Activated gamma-delta T cell (primary cell): Measurements from ENCODE around the gene HDDC2.

ENCODE experiments used
- DNase-seq: peaks from one replicate; lab custom pipeline; 2025; lab: John Stamatoyannopoulos, UW
- total RNA-seq, 2 donors: gene quantifications; one replicate each; lab custom pipeline; 2026; lab: John Stamatoyannopoulos, UW

The HDDC2 gene, protein sequence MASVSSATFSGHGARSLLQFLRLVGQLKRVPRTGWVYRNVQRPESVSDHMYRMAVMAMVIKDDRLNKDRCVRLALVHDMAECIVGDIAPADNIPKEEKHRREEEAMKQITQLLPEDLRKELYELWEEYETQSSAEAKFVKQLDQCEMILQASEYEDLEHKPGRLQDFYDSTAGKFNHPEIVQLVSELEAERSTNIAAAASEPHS
- total RNA-seq, result 21.0 to 29.5 reads per million in 2 donors

DNA sequence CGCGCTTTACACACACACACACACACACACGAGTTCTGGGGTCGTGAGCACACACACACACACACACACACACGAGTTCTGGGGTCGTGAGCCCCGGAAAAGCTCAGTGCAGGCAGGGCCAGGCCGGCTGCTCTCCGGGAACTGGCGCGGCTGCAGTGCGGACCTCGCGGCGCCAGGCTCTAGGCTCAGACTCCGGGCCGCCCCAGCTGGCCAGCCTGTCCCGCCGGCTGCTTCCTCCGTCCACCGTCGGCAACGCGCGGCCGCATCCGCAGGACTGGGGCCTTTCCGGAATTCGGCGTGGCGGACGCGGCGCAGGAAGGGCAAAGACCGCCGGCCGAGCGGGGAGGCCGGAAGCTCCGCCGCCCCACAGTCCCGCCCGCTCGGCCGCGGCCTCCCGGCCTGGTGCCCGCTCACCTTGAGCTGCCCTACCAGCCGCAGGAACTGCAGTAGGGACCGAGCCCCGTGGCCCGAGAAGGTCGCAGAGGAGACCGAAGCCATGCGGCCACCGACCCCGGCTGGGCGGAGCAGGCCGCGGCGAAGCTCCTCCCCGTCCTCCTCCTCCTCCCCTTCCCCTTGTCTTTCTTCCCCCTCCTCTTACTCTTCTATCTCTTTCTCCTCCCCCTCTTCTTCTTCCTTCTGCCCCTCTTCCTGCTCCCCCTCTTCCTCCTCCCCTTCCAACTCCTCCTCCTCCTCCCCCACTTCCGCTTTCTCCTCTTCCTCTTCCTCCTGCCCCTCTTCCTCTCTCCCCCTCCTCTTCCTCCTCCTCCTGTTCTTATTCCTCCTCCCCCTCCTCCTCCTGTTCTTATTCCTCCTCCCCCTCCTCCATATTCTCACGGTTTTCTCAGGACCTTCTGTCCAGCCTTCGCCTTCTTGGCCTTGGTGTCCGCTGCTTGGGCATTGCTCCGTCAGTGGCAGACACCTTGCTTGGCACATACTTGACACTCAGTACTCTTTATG is at the start of gene HDDC2:
HDDC2 (minus strand) TSS at position 533 of the 957 bp plus-strand sequence; CDS start at position 498, 35 bp downstream.
- peak; percentile 36 for DNase-seq

- no peak for DNase-seq
Measured at GRCh38 chr6:125346926-125347563, 45.3 kb upstream of the HDDC2 start.

DNA sequence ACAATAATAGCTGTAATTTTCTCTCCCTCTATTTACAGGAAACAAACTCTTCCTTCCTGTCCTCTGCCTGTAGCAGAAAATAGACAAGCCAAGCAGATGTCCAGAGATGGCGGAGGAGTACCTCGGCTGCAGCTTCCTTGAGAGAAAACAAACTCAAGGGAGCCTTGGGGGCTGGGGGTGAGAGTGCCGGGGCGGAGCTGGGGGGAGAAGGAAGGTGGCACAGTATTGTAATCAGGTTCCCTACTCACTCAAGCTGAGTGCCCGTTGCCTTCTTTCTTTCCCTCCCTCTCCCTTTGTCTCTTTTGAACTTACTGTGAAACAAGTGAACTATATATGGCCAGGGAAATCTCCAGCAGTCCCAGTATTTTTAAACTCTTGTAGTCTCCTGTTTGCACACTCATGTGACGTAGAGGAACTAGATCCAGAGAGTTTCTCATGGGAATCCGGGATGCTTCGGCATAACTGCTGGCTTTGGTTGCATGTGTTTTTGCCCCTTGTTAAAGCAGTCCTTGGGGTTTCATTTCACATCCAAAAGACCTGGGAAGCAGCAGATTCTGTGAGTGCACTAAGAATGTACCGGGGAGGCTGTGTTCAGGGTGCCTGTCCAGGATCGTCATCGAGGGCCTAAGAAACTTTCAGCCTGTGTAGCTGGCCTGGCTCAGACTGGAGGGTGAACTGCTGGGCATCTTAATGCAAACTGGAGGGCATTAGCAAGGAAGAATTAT is 44.6 kb upstream of the HDDC2 start:
- no peak for DNase-seq

GRCh38 chr6:125341460-125341859 is 39.7 kb upstream of the HDDC2 start:
- DNase-seq, result no peak

GRCh38 chr6:125340991-125341390 is 39.2 kb upstream of the HDDC2 start:
- no peak for DNase-seq

GRCh38 chr6:125340175-125340835 is 38.5 kb upstream of the HDDC2 start:
- DNase-seq, result no peak

DNA sequence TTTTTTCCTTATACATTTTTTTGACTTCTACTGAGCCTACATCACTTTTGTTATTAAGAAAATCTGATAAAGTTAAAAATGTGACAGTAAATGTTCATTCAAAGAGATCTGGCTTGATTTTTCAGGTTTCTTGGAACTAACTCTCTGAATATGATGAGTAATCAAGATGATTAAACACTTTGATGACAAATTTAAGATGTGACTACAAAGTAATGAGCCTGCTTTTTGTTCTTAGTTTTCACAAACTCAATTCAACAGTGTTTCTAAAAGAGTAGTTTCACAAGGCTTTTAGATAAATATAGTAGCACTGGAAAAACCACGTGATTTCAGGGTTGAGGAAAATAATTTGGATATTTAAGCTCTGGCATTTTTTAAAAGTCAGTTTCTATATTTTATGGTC is 37.9 kb upstream of the HDDC2 start:
- DNase-seq, result no peak

DNA sequence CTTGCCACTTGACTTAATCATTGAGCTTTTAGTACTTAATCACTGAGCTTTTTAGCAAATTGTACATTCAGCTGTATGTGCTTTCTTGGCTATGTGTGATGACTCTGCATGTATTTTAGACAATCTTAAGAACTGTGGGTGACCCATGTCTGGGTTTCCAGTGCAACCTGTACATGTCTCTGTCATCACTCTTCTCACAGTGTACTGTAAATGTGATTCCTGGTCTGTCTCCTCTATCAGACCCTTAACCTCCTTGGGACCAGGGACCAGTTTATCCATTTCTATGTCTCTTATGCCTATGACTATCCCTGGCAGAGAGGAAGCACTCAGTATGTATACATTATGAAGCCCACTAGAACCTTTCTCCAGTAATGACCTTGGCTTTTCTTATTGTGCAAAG is 36.6 kb upstream of the HDDC2 start:
- DNase-seq, result no peak

DNA sequence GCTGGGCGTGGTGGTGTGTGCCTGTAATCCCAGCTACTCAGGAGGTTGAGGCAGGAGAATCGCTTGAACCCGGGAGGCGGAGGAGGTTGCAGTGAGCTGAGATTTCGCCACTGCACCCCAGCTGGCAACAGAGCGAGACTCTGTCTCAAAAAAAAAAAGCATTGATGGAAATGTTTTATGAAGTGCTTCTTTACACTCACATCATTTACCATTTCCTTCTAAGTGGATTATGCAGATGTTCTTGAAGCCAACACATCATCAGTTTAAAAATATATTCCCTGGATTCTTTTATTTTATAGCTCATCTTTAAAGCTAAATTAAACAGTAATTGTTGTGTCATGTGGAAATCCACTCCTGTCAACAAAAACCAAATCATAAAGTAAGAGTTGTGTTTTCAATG is 35.9 kb upstream of the HDDC2 start:
- no peak for DNase-seq

DNA sequence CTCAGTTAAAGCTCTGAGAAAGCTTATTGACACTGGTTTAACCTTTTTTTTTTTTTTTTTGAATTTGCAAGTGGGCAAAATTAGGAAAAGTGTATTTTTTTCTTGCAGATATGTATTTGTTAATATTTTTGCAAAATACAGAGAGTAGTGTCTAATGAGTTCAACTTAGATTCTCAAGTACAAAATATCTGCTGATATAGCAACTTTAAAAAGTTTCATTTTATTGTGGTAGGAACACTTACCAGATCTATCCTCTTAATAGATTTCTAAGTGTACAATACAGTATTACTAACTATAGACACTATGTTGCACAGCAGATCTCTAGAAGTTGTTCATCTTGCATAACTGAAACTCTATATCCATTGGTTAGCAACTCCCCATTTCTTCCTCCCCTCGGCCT is 30.9 kb upstream of the HDDC2 start:
- DNase-seq, result no peak

- DNase-seq, result no peak
Measured at GRCh38 chr6:125325586-125325985, 23.8 kb upstream of the HDDC2 start.

DNA sequence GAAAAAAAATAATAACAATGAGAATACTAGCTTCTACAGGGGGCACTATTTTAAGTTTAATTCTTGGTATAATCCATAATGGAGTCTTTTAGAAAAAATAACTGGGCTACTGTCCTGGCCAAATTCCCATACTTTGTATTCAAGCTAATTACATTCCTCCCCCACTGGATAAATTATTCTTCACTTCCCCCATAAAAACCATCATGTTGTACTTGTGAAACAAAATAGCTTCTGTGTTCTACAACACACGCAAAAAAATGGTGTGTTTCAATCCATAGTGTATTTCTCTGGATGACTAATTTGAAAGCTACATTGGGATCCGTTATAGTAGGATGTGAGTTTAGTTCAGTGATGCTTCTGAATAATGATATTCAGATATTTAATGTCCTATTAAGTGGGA is 21.6 kb upstream of the HDDC2 start:
- no peak for DNase-seq

DNA sequence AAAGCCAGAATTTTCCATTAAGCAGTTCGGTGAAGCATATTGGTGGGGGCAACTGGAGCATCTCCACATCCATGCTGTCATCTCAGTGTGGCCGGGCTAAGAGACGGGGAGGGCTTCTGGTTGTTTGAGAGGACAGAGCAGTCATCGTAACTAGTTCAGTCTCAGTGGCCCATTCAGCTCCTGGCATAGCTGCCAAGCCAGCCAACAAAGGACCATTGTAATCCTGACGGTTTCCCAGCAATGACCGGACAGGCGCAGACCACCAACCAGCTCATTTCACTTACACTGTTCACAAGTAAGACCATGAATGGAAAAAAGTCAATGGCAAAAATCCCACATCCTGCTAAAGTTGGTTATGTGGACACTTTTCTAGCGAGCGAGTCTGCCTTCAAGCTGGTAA is 14.9 kb upstream of the HDDC2 start:
- no peak for DNase-seq

GRCh38 chr6:125315548-125315947 is 13.8 kb upstream of the HDDC2 start:
- DNase-seq, result no peak

DNA sequence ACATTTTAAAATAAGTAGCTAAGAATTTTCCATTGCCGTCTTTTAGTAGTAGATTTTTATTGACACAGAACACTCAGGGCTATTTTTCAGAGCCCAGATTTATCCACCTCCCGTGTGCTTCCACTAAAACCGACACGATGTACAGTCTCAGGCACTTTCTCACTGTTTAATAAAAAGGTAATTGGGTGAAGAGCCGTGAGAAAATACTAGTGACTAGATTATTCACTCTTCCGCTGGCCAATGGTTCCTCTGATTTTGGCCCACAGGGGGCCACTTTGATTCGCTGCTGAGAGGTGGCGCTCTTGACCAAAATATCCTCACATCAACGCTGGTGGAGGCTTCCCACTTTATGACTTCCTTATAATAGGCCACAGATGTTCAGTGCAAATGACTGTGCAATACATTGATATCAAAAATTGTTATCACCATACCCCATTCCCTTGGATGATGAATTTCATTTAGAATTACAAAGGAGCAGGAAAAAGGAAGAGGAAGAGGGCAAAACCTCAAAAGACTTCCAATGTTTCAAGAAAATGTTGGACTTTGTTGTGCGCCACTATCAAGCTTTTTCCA is 12.3 kb upstream of the HDDC2 start:
- no peak for DNase-seq

DNA sequence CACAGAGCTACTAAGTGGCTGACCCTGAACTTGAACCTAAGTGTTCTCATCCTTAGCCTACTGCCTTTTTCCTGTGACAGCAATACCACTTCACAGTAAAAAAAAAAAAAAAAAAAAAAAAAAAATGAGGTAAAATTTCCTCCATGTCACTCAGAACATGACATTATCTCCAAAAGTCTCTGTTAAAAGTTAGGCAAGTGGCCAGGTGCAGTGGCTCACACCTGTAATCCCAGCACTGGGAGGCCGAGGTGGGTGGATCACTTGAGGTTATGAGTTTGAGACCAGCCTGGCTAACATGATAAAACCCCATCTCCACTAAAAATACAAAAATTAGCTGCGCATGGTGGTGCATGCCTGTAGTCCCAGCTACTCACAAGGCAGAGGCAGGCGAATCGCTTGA is 11.2 kb upstream of the HDDC2 start:
- DNase-seq, result no peak

DNA sequence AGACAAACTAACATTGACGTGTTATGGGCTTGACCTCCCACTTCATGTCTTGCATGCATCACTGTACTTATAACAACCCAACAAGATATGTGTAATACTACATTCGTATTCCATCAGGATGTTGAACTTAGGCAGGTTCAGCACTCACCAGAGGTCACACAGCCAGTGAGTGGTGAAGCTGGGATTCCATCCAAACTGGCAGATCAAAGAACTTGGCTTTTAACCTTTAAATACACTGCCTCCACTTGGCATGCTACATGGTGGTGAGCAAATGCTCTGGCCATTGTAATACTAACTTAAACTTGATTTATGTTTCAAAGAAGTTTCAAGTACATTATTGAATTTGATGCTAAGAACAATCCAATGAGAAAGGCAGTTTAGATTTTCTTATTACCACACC is 10.7 kb upstream of the HDDC2 start:
- DNase-seq, result no peak

GRCh38 chr6:125310994-125311649 is 9.4 kb upstream of the HDDC2 start:
- no peak for DNase-seq

- no peak for DNase-seq
Measured at GRCh38 chr6:125307964-125308615, 6.3 kb upstream of the HDDC2 start.
